Sigmoid colon (tissue), 4 donors: ENCODE measurements around the gene RPL19.

ENCODE experiments used
- EP300 ChIP-seq, 4 donors: sonication (generic); formaldehyde crosslinking; IDR thresholded peaks; one replicate each; pipeline ENCODE4 v1.6.1; 2017; ENCODE audit warnings: antibody characterized with exemption in 4 of 4
- POLR2A ChIP-seq, 2 donors: fragments of 450-650 bp; IDR thresholded peaks; one replicate each; pipeline ENCODE4 v1.6.1; 2016; ENCODE audit warnings: antibody characterized with exemption in 2 of 2, mild to moderate bottlenecking in 2 of 2, moderate library complexity in 2 of 2
- POLR2AphosphoS5 ChIP-seq, 4 donors: sonication (generic); formaldehyde crosslinking; IDR thresholded peaks; one replicate each; pipeline ENCODE4 v1.6.1; 2017; ENCODE audit warnings: antibody characterized with exemption in 4 of 4
- TF ChIP-seq, protein P1 (sequence below), 4 experiments: fragments of 450-650 bp in 3 of 4; fragments of 200-600 bp in 1 of 4; IDR thresholded peaks; one replicate each; pipeline ENCODE4 v1.5.1; 2016 to 2019; ENCODE audit warnings: antibody characterized with exemption in 4 of 4, mild to moderate bottlenecking in 3 of 4, moderate library complexity in 2 of 4

DNA sequence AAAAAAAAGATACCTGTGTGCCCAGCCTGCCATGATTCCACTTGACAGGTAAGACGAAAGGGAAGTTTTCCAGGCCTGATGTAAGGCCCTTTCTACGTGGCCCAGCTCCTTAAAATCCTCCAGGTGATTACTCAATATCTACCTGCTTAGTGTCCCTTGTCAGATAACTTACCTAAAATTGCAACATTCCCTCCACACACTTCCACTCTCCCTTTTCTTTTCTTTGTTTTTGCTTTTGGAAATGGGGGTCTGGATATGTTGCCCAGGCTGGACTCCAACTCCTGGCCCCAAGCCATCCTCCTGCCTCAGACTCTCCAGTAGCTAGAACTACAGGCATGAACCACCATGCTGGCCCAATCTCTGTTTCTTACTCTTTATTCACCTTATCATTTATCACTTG lies 41.5 kb upstream of the RPL19 start:
- TF ChIP-seq POLR2A (IDR thresholded peaks at IDR 0.05) (no peak), EP300 (IDR thresholded peaks at IDR 0.05) (no peak), POLR2AphosphoS5 (IDR thresholded peaks at IDR 0.05) (no peak)
- TF ChIP-seq, protein P1, sequence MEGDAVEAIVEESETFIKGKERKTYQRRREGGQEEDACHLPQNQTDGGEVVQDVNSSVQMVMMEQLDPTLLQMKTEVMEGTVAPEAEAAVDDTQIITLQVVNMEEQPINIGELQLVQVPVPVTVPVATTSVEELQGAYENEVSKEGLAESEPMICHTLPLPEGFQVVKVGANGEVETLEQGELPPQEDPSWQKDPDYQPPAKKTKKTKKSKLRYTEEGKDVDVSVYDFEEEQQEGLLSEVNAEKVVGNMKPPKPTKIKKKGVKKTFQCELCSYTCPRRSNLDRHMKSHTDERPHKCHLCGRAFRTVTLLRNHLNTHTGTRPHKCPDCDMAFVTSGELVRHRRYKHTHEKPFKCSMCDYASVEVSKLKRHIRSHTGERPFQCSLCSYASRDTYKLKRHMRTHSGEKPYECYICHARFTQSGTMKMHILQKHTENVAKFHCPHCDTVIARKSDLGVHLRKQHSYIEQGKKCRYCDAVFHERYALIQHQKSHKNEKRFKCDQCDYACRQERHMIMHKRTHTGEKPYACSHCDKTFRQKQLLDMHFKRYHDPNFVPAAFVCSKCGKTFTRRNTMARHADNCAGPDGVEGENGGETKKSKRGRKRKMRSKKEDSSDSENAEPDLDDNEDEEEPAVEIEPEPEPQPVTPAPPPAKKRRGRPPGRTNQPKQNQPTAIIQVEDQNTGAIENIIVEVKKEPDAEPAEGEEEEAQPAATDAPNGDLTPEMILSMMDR (IDR thresholded peaks at IDR 0.05) = no peak
